Measurements from ENCODE around the gene MAN1A1.
A peak's percentile ranks its signal among the peaks of the same experiment; 100 is the strongest.

The MAN1A1 gene

GRCh38 chr6:119267126-119267905 is 82.2 kb downstream of the MAN1A1 start:
- H3K79me2 ChIP-seq (ENCODE audit: insufficient read depth, low read length), result no peaks in the 10 kb centered on the region
- TF ChIP-seq CTCF (conservative IDR thresholded peaks at IDR 0.05; ENCODE audit: low read length) (no peak), EZH2phosphoT487 (IDR thresholded peaks at IDR 0.05; ENCODE audit: borderline replicate concordance) (no peak)

GRCh38 chr6:119264854-119265397 is 84.6 kb downstream of the MAN1A1 start:
- Histone ChIP-seq H4K20me1 (ENCODE audit: insufficient read depth, low read length, poor library complexity, severe bottlenecking) (no peaks in the 10 kb centered on the region), H3K9me3 (ENCODE audit: insufficient read depth, low read depth, low read length) (no peaks in the 10 kb centered on the region), H3K9me2 (replicated peaks; ENCODE audit: low read depth, low read length) (no peaks in the 10 kb centered on the region), H3K4me2 (ENCODE audit: low read depth, low read length, poor library complexity, severe bottlenecking) (no peak overlapping the region), H2AFZ (ENCODE audit: low read length) (no peak overlapping the region), H3K27me3 (ENCODE audit: insufficient read depth, low read length, poor library complexity, severe bottlenecking) (no peaks in the 10 kb centered on the region), H3K36me3 (ENCODE audit: insufficient read depth, low read length) (no peaks in the 10 kb centered on the region), H3K4me3 (ENCODE audit: low read length, poor library complexity, severe bottlenecking) (no peak overlapping the region), H3K9ac (ENCODE audit: low read depth, low read length, poor library complexity, severe bottlenecking) (no peak overlapping the region), H3K79me2 (ENCODE audit: insufficient read depth, low read length) (no peaks in the 10 kb centered on the region), H3K4me1 (ENCODE audit: insufficient read depth, low read length, poor library complexity, severe bottlenecking) (peaks cover 37% of the 10 kb centered on the region), H3F3A (ENCODE audit: low read depth) (peaks cover 8% of the 10 kb centered on the region; the same call in 1 of the 2 replicates)
- no peak for TF ChIP-seq EZH2phosphoT487 (IDR thresholded peaks at IDR 0.05; ENCODE audit: borderline replicate concordance)
- TF ChIP-seq CTCF (conservative IDR thresholded peaks at IDR 0.05; ENCODE audit: low read length), result no peak

More at GRCh38 chr6:119267126-119267905, 82.2 kb downstream of the MAN1A1 start:
- Histone ChIP-seq H3K9ac (ENCODE audit: low read depth, low read length, poor library complexity, severe bottlenecking) (no peak overlapping the region), H4K20me1 (ENCODE audit: insufficient read depth, low read length, poor library complexity, severe bottlenecking) (no peaks in the 10 kb centered on the region), H3K4me1 (ENCODE audit: insufficient read depth, low read length, poor library complexity, severe bottlenecking) (peaks cover 37% of the 10 kb centered on the region), H3K4me2 (ENCODE audit: low read depth, low read length, poor library complexity, severe bottlenecking) (peak overlapping the region; percentile 57), H3K9me3 (ENCODE audit: insufficient read depth, low read depth, low read length) (peaks cover 9% of the 10 kb centered on the region; the same call in 1 of the 2 replicates), H3K4me3 (ENCODE audit: low read length, poor library complexity, severe bottlenecking) (peak overlapping the region; percentile 30), H2AFZ (ENCODE audit: low read length) (no peak overlapping the region), H3K27me3 (ENCODE audit: insufficient read depth, low read length, poor library complexity, severe bottlenecking) (no peaks in the 10 kb centered on the region), H3F3A (ENCODE audit: low read depth) (peaks cover 8% of the 10 kb centered on the region; the same call in 1 of the 2 replicates), H3K9me2 (replicated peaks; ENCODE audit: low read depth, low read length) (no peaks in the 10 kb centered on the region), H3K36me3 (ENCODE audit: insufficient read depth, low read length) (peaks cover 11% of the 10 kb centered on the region)

GRCh38 chr6:119262612-119263011 is 86.9 kb downstream of the MAN1A1 start:
- no peak overlapping the region for H3K4me3 ChIP-seq (ENCODE audit: low read length, poor library complexity, severe bottlenecking)
- H3K27me3 ChIP-seq (ENCODE audit: insufficient read depth, low read length, poor library complexity, severe bottlenecking), result no peaks in the 10 kb centered on the region
- no peaks in the 10 kb centered on the region for H3K9me2 ChIP-seq (replicated peaks; ENCODE audit: low read depth, low read length)
- no peaks in the 10 kb centered on the region for H3K36me3 ChIP-seq (ENCODE audit: insufficient read depth, low read length)
- H4K20me1 ChIP-seq (ENCODE audit: insufficient read depth, low read length, poor library complexity, severe bottlenecking), result no peaks in the 10 kb centered on the region
- H3K9me3 ChIP-seq (ENCODE audit: insufficient read depth, low read depth, low read length), result no peaks in the 10 kb centered on the region
- H2AFZ ChIP-seq (ENCODE audit: low read length), result no peak overlapping the region
- H3K4me2 ChIP-seq (ENCODE audit: low read depth, low read length, poor library complexity, severe bottlenecking), result no peak overlapping the region
- H3K4me1 ChIP-seq (ENCODE audit: insufficient read depth, low read length, poor library complexity, severe bottlenecking), result peaks cover 39% of the 10 kb centered on the region
- H3F3A ChIP-seq (ENCODE audit: low read depth), result peaks cover 4% of the 10 kb centered on the region; the same call in 1 of the 2 replicates
- TF ChIP-seq CTCF (conservative IDR thresholded peaks at IDR 0.05; ENCODE audit: low read length), result no peak
- H3K79me2 ChIP-seq (ENCODE audit: insufficient read depth, low read length), result no peaks in the 10 kb centered on the region
- H3K9ac ChIP-seq (ENCODE audit: low read depth, low read length, poor library complexity, severe bottlenecking), result no peak overlapping the region

All from Loucy (cell line).